Mononuclear cell (primary cell): Measurements from ENCODE around the gene MKNK2. TPM values are rescaled to one million over a fixed set of nuclear protein-coding genes. Genes with fewer than 3 reads are reported as not detected.
"Not testable (repeated sequence)": the region's sequence is repeated elsewhere in the genome, so short reads cannot be mapped to it uniquely, and the experiment has no call there.

ENCODE experiments used
- H3K27me3 ChIP-seq: 2 replicates; pipeline ENCODE4 v1.6.0; 2011; ENCODE audit warnings: low read length, control low read depth; ENCODE audit not compliant: insufficient read depth
- H3K4me1 ChIP-seq: 2 replicates; pipeline ENCODE4 v1.5.1; 2011; ENCODE audit warnings: mild to moderate bottlenecking, low read length, control low read depth; ENCODE audit not compliant: insufficient read depth
- H3K4me3 ChIP-seq: 2 replicates; pipeline ENCODE4 v1.5.1; 2011; ENCODE audit warnings: mild to moderate bottlenecking, low read length, moderate library complexity
- H3K9me3 ChIP-seq: 2 replicates; pipeline ENCODE4 v1.5.1; 2011; ENCODE audit warnings: low read depth, mild to moderate bottlenecking, control low read depth, low read length
- total RNA-seq: library from RNA; depleted of rRNA; stranded (reverse); fragments of >200 nt; gene quantifications from one replicate; pipeline ENCODE4 v1.2.3, GENCODE V29; 2012

Gene MKNK2
- 163 TPM for total RNA-seq

DNA sequence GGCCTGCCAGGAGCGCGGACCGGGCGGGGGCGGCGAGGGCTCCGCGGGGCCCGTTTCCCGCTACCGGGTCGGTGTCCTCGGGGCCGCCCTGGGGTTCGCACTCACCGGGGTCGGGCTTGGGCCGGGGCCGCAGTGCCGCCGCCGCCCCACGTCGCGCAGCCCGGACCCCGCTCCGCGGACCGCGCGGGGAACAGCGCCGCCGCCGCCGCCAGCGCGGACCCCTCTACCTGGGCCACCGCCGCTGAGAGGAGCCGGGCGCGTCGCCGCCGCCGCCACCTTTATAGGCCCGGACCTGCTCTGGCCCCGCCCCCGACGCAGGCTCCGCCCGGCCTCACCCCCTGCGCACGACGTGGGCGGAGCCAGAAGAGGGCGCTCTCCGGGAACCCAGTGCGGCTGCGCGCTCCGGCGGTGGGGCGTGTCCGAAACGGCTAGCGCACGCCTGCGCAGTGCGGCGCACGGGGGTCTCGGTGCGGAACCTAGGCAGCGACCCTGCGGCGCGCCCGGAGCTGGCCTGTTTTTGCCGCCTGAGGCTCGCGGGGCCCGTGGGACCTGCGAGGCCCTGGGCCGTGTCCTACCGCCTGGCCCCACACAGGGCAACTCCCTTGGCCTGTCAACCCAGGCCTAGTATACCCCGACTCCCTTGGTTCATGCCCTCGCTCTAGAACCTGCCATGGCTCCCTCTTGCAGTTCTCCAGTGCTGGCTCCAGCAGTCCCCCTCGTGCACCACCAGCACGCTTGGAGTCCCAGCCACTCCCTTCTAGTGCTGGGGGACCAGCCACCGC lies at the start of gene MKNK2:
Gene MKNK2, minus strand, starts transcription at position 254 of the 782 bp plus-strand sequence. CDS start 393 bp downstream, outside the sequence.
- peaks cover 66% of the 10 kb centered on the region for H3K4me1 ChIP-seq
- H3K27me3 ChIP-seq = no peaks in the 10 kb centered on the region
- H3K4me3 ChIP-seq = peak within 1 kb of the TSS; percentile 91

DNA sequence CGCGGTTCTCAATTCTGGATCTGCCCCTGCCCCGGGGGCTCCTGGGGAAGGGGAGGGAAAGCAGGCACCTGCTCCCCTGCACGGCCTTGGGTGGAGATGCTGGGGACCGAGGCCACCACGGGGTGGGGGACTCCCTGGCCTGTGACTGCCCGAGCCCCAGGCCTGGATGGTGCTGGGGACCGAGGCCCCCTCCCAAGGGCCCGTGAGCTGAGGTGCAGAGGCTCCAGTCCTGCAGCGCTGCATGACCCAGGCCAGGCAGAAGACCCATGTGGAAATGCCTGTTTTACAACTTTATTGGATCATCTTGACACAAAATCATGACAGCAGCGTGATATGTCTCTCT lies 49.6 kb upstream of the MKNK2 start:
- H3K9me3 ChIP-seq = no peaks in the 10 kb centered on the region
- H3K4me3 ChIP-seq = no peak overlapping the region
- H3K4me1 ChIP-seq = peaks cover 10% of the 10 kb centered on the region
- H3K27me3 ChIP-seq = no peaks in the 10 kb centered on the region

More for the DNA sequence above, at the start of gene MKNK2:
- H3K9me3 ChIP-seq = no peaks in the 10 kb centered on the region

DNA sequence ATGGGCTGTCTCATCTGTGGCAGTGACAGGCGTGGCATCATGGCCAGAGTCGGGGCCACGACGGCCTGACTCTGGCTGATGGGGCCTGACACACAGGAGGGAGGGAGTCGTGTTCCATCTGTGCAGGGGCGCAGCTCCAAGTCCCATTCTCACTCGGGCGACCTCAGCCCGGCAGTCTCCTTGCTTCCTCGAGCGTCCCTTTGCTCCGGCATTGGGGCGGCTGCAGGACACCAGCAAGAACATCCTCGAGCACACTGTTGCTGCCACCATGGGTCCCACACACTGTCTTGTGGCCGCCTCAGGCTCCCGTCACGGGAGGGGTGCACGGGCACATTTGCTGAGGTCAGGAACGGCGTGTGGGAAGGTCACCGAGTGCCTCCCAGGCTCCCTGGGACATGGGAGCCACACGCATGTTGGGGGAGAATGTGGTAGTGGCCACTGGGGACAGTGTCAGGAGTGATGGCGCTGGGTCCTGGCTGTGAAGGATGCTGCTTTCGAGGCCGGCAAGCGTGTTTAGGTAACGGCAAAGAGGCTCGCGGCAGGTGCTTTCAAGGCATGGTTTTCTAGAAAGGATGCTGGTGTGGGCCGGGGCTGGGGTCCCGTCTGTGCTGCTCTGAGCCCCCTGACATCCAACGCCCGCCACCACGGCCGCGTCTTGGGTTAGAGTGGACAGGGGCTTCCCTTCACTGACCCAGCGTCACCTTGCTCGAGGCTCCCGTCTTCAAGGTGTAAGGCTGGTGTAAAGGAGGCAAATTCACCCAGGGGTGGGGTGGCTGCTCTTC lies 49.1 kb upstream of the MKNK2 start:
- Histone ChIP-seq H3K4me3 (no peak overlapping the region), H3K4me1 (peaks cover 14% of the 10 kb centered on the region), H3K9me3 (no peaks in the 10 kb centered on the region), H3K27me3 (no peaks in the 10 kb centered on the region)

DNA sequence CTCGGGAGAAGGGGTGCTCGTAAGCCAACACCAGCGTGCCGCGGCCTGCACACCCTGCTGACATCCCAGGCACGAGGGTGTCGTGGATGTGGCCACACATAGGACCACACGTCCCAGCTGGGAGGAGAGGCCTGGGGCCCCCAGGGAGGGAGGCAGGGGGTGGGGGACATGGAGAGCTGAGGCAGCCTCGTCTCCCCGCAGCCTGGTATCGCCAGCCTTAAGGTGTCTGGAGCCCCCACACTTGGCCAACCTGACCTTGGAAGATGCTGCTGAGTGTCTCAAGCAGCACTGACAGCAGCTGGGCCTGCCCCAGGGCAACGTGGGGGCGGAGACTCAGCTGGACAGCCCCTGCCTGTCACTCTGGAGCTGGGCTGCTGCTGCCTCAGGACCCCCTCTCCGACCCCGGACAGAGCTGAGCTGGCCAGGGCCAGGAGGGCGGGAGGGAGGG lies 48.0 kb upstream of the MKNK2 start:
- Histone ChIP-seq H3K4me1 (peaks cover 24% of the 10 kb centered on the region), H3K27me3 (no peaks in the 10 kb centered on the region), H3K9me3 (no peaks in the 10 kb centered on the region), H3K4me3 (no peak overlapping the region)

DNA sequence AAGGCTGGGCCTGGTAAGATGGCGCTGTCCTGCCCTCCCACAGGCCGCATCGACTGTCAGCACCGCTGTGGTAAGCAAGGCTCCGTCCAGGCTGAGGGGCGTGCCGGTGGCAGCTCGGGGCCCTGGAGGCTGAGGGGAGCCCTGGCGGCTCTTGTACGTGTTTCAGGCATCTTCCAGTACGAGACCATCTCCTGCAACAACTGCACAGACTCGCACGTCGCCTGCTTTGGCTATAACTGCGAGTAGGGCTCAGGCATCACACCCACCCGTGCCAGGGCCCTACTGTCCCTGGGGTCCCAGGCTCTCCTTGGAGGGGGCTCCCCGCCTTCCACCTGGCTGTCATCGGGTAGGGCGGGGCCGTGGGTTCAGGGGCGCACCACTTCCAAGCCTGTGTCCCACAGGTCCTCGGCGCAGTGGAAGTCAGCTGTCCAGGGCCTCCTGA lies 46.9 kb upstream of the MKNK2 start:
- no peaks in the 10 kb centered on the region for H3K9me3 ChIP-seq
- no peak overlapping the region for H3K4me3 ChIP-seq
- H3K27me3 ChIP-seq = no peaks in the 10 kb centered on the region
- H3K4me1 ChIP-seq = peaks cover 35% of the 10 kb centered on the region

DNA sequence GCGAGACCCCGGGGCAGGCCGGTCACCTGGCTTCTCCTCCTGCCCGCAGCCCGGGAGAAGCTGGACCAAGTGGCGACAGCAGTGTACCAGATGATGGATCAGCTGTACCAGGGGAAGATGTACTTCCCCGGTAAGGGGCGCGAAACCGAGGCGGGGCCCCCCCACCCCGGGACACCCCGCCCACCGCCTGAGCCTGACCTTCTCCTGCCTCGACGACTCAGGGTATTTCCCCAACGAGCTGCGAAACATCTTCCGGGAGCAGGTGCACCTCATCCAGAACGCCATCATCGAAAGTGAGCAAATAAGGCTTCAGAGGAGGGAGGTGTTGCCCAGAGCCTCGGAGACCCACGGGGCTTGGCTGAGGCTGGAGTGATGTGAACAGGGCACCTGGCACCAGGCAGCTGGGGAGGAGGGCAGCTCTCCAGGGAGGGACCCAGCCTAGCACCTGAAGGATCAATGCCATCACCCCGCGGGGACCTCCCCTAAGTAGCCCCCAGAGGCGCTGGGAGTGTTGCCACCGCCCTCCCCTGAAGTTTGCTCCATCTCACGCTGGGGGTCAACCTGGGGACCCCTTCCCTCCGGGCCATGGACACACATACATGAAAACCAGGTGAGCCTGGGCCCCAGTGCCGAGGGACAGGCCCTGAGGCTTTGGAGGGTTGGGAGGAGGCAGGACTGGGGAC lies 46.3 kb upstream of the MKNK2 start:
- Histone ChIP-seq H3K4me1 (peaks cover 41% of the 10 kb centered on the region), H3K4me3 (peak overlapping the region; percentile 39), H3K27me3 (no peaks in the 10 kb centered on the region), H3K9me3 (no peaks in the 10 kb centered on the region)

DNA sequence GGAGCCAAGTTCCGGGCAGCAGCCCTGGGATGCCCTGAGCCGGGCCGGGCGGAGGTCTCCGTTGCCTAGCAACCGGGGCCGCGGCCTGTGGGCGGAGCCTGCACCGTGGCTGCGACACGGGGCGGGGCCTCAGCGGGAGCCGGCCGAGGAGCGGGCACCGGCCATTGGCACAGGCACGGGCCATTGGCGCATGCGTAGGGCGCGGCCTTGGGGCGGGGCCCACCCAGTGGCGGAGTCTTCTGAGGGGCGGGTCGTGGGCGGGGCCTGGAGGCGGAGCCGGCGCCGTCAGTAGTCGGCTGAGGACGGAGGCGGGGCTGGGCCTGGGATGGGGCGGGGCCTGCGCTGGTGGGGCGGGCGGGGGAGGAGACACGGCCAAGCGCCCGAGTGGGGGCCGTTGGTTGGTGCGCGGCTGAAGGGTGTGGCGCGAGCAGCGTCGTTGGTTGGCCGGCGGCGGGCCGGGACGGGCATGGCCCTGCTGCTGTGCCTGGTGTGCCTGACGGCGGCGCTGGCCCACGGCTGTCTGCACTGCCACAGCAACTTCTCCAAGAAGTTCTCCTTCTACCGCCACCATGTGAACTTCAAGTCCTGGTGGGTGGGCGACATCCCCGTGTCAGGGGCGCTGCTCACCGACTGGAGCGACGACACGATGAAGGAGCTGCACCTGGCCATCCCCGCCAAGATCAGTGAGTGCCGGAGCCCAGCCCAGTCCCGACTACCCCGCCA lies 45.6 kb upstream of the MKNK2 start, which contains the start of gene IZUMO4:
Gene IZUMO4, plus strand, starts transcription at position 436 of the 723 bp plus-strand sequence. Its CDS starts 31 bp downstream, at position 467.
- H3K9me3 ChIP-seq = no peaks in the 10 kb centered on the region
- H3K4me1 ChIP-seq = peaks cover 48% of the 10 kb centered on the region
- H3K27me3 ChIP-seq = no peaks in the 10 kb centered on the region
- peak within 1 kb of the TSS; percentile 91 for H3K4me3 ChIP-seq

DNA sequence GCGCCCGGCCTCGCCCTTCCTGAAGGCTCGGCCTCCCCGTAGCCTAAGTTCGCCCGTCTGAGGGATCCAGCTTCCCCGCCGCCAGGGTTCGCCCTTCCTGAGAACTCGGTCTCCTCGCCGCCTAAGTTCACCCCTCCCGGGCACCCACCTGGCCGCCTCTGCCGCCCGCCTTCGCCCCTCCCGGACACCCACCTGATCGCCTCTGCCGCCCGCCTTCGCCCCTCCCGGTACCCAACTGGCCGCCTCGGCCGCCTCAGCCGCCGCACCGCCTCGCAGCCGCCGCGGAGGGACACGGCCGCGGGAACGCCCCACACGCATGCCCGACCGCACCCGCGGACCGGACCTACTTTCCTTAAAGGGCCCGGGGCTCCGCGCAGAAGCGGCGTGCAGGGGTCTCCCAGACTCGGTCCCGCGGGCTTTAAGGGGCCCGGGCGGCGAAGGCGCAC lies 45.0 kb upstream of the MKNK2 start, which contains the start of gene MOB3A:
Gene MOB3A, minus strand, starts transcription at position 293 of the 446 bp plus-strand sequence. CDS start 17,766 bp downstream, outside the sequence.
- no peaks in the 10 kb centered on the region for H3K27me3 ChIP-seq
- H3K4me3 ChIP-seq = peak within 1 kb of the TSS; percentile 91
- peaks cover 54% of the 10 kb centered on the region for H3K4me1 ChIP-seq
- no peaks in the 10 kb centered on the region for H3K9me3 ChIP-seq

DNA sequence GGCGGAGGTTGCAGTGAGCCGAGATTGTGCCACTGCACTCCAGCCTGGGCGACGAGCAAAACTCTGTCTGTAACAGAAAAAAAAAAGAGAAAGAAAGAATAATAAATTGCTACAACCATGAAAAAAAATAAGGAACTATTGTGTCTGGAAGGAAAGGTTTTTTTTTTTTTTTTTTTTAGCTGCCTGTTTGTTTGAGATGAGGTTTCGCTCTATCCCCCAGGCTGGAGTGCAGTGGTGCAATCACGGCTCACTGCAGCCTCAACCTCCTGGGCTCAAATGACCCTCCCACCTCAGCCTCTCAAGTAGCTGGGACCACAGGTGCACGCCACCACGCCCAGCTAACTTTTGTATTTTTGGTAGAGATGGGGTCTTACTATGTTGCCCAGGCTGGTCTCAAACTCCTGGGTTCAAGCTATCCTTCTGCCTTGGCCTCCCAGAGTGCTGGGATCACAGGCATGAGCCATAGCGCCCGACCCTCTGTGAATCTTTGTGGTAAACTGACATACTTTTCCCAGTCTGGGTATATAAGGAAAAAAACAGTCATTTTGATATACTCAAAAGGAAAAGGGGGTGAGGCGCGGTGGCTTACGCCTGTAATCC lies 41.0 kb upstream of the MKNK2 start:
- not testable (repeated sequence) for H3K27me3 ChIP-seq, H3K4me3 ChIP-seq, H3K9me3 ChIP-seq
- peaks cover 86% of the 10 kb centered on the region for H3K4me1 ChIP-seq

DNA sequence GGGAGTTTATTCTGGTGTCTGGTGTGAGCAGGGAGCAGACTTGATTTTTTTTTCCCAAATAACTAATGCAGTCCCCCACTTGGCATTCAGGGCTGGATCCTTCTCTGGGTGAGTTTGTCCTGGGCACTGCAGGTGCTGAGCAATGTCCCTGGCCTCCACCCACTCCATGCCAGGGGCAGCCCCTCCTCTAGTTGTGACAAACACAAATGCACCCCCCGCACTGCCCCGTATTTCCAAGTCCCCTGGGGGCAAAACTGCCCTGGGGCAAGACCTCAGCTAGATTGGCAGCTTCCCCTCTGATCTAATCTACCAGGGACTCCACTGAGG lies 38.6 kb upstream of the MKNK2 start:
- Histone ChIP-seq H3K9me3 (no peaks in the 10 kb centered on the region), H3K4me3 (peak overlapping the region; percentile 25), H3K4me1 (peaks cover 93% of the 10 kb centered on the region), H3K27me3 (no peaks in the 10 kb centered on the region)

DNA sequence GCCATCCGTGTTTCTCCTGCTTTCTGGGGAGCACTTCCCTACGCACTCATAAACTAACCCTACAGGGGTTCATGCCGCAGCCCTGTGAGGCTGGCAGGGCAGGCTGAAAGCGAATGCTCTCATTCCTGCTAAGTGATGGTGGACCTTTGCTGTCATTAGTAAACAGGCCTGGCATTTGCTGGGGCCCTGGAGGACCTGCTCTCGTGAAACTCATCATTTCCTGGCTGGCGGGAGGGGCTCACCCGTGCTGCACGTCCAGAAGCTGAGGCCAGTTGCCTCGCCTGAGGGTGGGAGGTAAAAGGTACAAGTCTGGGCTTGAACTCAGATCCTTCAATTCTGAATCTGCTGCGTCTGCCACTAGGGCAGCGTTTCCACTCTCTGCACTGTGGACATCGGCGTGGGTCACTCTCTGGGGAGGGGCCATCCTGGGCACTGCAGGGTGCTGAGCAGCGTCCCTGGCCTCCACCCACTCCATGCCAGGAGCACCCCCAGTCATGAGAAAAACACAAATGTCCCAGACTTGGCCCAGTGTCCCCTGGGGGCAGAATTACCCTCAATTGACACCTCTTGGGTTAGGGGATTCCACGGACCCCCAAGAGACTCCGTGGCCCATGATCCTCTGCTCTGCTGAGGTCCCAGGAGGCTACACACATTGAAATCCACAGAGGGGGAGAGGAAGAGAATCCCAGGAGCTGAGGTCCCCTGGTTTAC lies 38.1 kb upstream of the MKNK2 start:
- peaks cover 88% of the 10 kb centered on the region for H3K4me1 ChIP-seq
- H3K27me3 ChIP-seq = no peaks in the 10 kb centered on the region
- H3K9me3 ChIP-seq = no peaks in the 10 kb centered on the region
- H3K4me3 ChIP-seq = peak overlapping the region; percentile 25

DNA sequence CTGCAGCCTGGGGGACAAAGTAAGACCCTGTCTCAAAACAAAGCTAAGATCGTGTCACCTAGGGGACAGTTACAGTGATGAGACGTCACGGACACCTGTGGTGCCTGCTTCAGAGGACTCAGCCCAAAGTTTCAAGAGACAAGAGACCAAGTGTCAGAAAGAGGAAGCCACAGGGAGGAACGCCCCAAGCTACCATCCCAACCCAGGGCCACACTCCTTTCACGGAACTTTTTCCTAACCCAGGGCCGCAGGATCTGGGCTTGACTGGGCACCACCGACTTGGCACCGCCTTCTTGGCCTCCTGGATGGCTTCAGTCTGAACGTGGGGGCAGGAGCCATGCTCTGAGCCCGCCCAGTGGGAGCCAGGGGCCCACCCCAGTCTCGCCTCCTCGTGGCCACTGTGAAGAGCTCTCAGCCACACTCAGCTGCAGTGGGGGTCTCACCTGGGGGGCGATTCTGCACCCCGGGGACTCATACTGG lies 36.6 kb upstream of the MKNK2 start:
- peaks cover 86% of the 10 kb centered on the region for H3K4me1 ChIP-seq
- no peaks in the 10 kb centered on the region for H3K27me3 ChIP-seq
- no peak overlapping the region for H3K4me3 ChIP-seq
- H3K9me3 ChIP-seq = no peaks in the 10 kb centered on the region

DNA sequence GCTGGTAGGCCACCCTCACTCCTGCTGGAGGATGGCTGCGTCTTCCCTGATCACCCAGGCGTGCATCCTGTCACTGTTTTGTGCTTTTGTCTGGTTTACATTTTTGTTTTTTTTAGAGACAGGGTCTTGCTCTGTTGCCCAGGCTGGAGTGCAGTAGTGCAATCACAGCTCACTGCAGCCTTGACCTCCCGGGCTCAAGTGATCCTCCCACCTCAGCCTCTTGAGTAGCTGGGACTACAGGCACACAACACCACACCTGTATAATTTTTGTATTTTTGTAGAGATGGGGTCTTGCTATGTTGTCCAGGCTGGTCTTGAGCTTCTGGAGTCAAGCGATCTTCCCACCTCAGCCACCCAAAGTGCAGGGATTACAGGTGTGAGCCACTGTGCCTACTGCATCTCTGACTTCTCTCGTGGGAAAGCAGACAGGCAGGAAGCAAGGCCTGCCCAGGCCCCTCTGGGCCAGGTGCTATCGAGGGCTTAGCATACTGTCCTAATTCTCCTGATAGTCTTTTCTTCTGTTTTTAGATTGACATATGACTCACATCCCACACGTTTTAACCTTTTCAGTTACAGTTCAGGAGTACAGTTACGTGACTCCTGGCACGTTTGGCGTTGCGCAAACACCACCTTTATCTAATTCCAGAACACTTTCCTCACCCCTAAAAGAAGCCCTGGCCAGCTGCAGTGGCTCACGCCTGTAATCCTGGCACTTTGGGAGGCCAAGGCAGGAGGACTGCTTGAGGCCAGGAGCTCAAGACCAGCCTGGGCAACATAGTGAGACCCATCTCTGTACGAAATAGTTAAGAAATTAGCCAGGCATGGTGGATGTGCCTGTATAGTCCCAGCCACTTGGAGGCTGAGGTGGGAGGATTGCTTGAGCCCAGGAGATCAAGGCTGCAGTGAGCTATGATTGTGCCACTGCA lies 35.9 kb upstream of the MKNK2 start:
- peaks cover 86% of the 10 kb centered on the region for H3K4me1 ChIP-seq
- not testable (repeated sequence) for H3K9me3 ChIP-seq, H3K27me3 ChIP-seq, H3K4me3 ChIP-seq
